PC-3 (cell line): ENCODE measurements around the gene AOPEP.

Source experiments
- CTCF ChIP-seq: fragments of 300-600 bp; sonication (generic); conservative IDR thresholded peaks from 2 replicates; pipeline ENCODE4 v1.5.1; 2017; ENCODE audit warnings: antibody characterized with exemption, low read depth, mild to moderate bottlenecking, low read length
- EZH2 ChIP-seq: fragments of 300-600 bp; sonication (generic); IDR thresholded peaks from one replicate; pipeline ENCODE4 v1.6.1; 2017; ENCODE audit warnings: antibody characterized with exemption, mild to moderate bottlenecking, low read length; ENCODE audit not compliant: unreplicated experiment
- EZH2phosphoT487 ChIP-seq: fragments of 300-600 bp; sonication (generic); IDR thresholded peaks from 2 replicates; pipeline ENCODE4 v1.6.1; 2018; ENCODE audit warnings: mild to moderate bottlenecking, antibody characterized with exemption, low read length, borderline replicate concordance

- TF ChIP-seq CTCF (no peak), EZH2 (no peak), EZH2phosphoT487 (no peak)
Measured at GRCh38 chr9:95134457-95134881, 408.0 kb downstream of the AOPEP start.
